SU-DHL-6 (cell line): Measurements from ENCODE around the gene CENPS.

Experiments used
- CTCF ChIP-seq: fragments of 200-600 bp; sonication (generic); IDR thresholded peaks from one replicate; pipeline ENCODE4 v1.5.1; 2017; ENCODE audit warnings: antibody characterized with exemption, mild to moderate bottlenecking, low read length, moderate library complexity; ENCODE audit not compliant: insufficient read depth, poor library complexity, severe bottlenecking
- EZH2phosphoT487 ChIP-seq: fragments of 200-600 bp; sonication (generic), shearing (Covaris generic); conservative IDR thresholded peaks from 2 replicates; pipeline ENCODE4 v1.6.1; 2018; ENCODE audit warnings: mild to moderate bottlenecking, antibody characterized with exemption, low read length, moderate library complexity, mixed read lengths

DNA sequence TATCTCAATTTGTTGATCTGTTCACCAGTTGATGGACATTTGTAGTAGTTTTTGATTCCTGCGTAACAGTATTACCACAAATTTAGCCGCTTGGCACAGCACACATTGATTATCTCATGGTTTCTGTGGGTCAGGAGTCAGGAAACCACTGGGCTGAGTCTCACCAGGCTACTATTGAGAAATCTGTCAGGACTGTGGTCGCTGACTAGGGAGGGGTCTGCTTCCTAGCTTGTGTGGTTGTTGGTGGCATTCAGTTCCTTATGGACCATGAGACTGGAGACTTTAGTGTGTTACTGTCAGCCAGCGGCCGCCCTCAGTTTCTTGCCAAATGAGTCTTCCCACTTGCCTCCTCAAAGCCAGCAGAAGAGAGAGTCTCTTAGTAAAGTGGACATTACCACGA, 54.3 kb downstream of the CENPS start:
- TF ChIP-seq EZH2phosphoT487, result no peak
- TF ChIP-seq CTCF, result no peak
